NCI-H748 (cell line): ENCODE measurements around the gene SLC4A2.

Experiments used
- DNase-seq: peaks from one replicate; lab custom pipeline; 2025; ENCODE audit not compliant: unreplicated experiment; lab: John Stamatoyannopoulos, UW

Gene SLC4A2

GRCh38 chr7:151062399-151063211 lies 3.2 kb downstream of the SLC4A2 start:
- peak; percentile 35 for DNase-seq

GRCh38 chr7:151063212-151063561 lies 3.8 kb downstream of the SLC4A2 start:
- no peak for DNase-seq

GRCh38 chr7:151064454-151064853 lies 5.1 kb downstream of the SLC4A2 start:
- DNase-seq = no peak

- no peak for DNase-seq
These were observed 5.6 kb downstream of the SLC4A2 start for GRCh38 chr7:151064993-151065392.

- DNase-seq = no peak
These were observed 6.1 kb downstream of the SLC4A2 start for GRCh38 chr7:151065516-151065915.

- DNase-seq = no peak
These were observed 7.0 kb downstream of the SLC4A2 start for GRCh38 chr7:151066273-151066974.

GRCh38 chr7:151068069-151068773 lies 8.8 kb downstream of the SLC4A2 start:
- DNase-seq = no peak

- DNase-seq = no peak
These were observed 10.6 kb downstream of the SLC4A2 start for GRCh38 chr7:151069841-151070573.

- no peak for DNase-seq
These were observed 11.2 kb downstream of the SLC4A2 start for GRCh38 chr7:151070574-151070960.

GRCh38 chr7:151071032-151071866 lies 11.9 kb downstream of the SLC4A2 start:
- DNase-seq = no peak

- no peak for DNase-seq
These were observed 14.6 kb downstream of the SLC4A2 start for GRCh38 chr7:151073990-151074389.

GRCh38 chr7:151074817-151075661 lies 15.7 kb downstream of the SLC4A2 start:
- DNase-seq = no peak

- no peak for DNase-seq
These were observed 16.2 kb downstream of the SLC4A2 start for GRCh38 chr7:151075662-151075971.

- no peak for DNase-seq
These were observed 16.6 kb downstream of the SLC4A2 start for GRCh38 chr7:151075978-151076426.

- DNase-seq = peak; percentile 28
These were observed 17.7 kb downstream of the SLC4A2 start for GRCh38 chr7:151076863-151077704.

GRCh38 chr7:151077705-151078232 lies 18.4 kb downstream of the SLC4A2 start:
- no peak for DNase-seq

GRCh38 chr7:151078233-151079040 lies 19.0 kb downstream of the SLC4A2 start:
- DNase-seq = no peak
